Hepatocyte (in vitro differentiated cells): ENCODE measurements around the gene NCOR1. TPM values are rescaled to one million over a fixed set of nuclear protein-coding genes. Genes with fewer than 3 reads are reported as not detected.

Source experiments
- DNase-seq: peaks from one replicate; pipeline ENCODE4 v3.0.0-alpha.2; 2016; ENCODE audit warnings: low spot score
- H2AFZ ChIP-seq: fragments of 200-600 bp; sonication (generic); 2 replicates; pipeline ENCODE4 v1.6.0; 2016; ENCODE audit warnings: antibody characterized with exemption, mild to moderate bottlenecking
- H3K27ac ChIP-seq: fragments of 200-600 bp; sonication (generic); 2 replicates; pipeline ENCODE4 v1.5.1; 2016; ENCODE audit warnings: mild to moderate bottlenecking
- H3K27me3 ChIP-seq: fragments of 200-600 bp; sonication (generic); 2 replicates; pipeline ENCODE4 v1.6.1; 2016
- H3K36me3 ChIP-seq: fragments of 200-600 bp; sonication (generic); replicated peaks from 2 replicates; pipeline ENCODE4 v1.5.1; 2016; ENCODE audit warnings: low read depth; ENCODE audit not compliant: insufficient read depth
- H3K4me1 ChIP-seq: fragments of 200-600 bp; sonication (generic); 2 replicates; pipeline ENCODE4 v1.5.1; 2016; ENCODE audit warnings: mild to moderate bottlenecking, moderate library complexity; ENCODE audit not compliant: insufficient read depth
- H3K4me2 ChIP-seq: fragments of 200-600 bp; sonication (generic); 2 replicates; pipeline ENCODE4 v1.6.0; 2016
- H3K4me3 ChIP-seq: fragments of 200-600 bp; sonication (generic); 2 replicates; pipeline ENCODE4 v1.5.1; 2016; ENCODE audit warnings: mild to moderate bottlenecking
- H3K79me2 ChIP-seq: fragments of 200-600 bp; sonication (generic); 2 replicates; pipeline ENCODE4 v1.6.0; 2017; ENCODE audit warnings: mild to moderate bottlenecking
- H3K9me2 ChIP-seq: fragments of 200-600 bp; sonication (generic); replicated peaks from 2 replicates; pipeline ENCODE4 v1.6.0; 2017; ENCODE audit warnings: mild to moderate bottlenecking; ENCODE audit not compliant: insufficient read depth
- H3K9me3 ChIP-seq: fragments of 200-600 bp; sonication (generic); 2 replicates; pipeline ENCODE4 v1.5.1; 2016; ENCODE audit warnings: low read depth, mild to moderate bottlenecking
- H4K20me1 ChIP-seq: fragments of 200-600 bp; sonication (generic); 2 replicates; pipeline ENCODE4 v1.6.0; 2016; ENCODE audit warnings: mild to moderate bottlenecking; ENCODE audit not compliant: insufficient read depth, poor library complexity, severe bottlenecking
- CTCF ChIP-seq: fragments of 200-600 bp; sonication (generic); IDR thresholded peaks from 2 replicates; pipeline ENCODE4 v1.5.1; 2016; ENCODE audit warnings: antibody characterized with exemption, mild to moderate bottlenecking; ENCODE audit not compliant: poor library complexity
- EZH2 ChIP-seq: fragments of 200-600 bp; sonication (generic); IDR thresholded peaks from 2 replicates; pipeline ENCODE4 v1.6.1; 2016; ENCODE audit warnings: antibody characterized with exemption, mild to moderate bottlenecking, borderline replicate concordance
- EZH2phosphoT487 ChIP-seq: fragments of 200-600 bp; sonication (generic); IDR thresholded peaks from one replicate; pipeline ENCODE4 v1.6.1; 2018; ENCODE audit warnings: antibody characterized with exemption, mild to moderate bottlenecking, low read depth, moderate library complexity; ENCODE audit not compliant: unreplicated experiment, severe bottlenecking
- WGBS: methylation state at CpG from one replicate; pipeline ENCODE4 v1.1.6; 2016; ENCODE audit warnings: low lambda C conversion rate; ENCODE audit errors: missing lambda C conversion rate; 5-methylcytosine and 5-hydroxymethylcytosine counted together
- polyA plus RNA-seq: library from polyadenylated mRNA; unstranded; fragments of >200 nt; fragmentation: Nextera tagmentation; extraction: Ambion mirVana; gene quantifications from 2 replicates; pipeline ENCODE4 v1.2.1, GENCODE V29; 2016
- total RNA-seq: library from RNA; depleted of rRNA; stranded (reverse); fragments of >200 nt; gene quantifications from 2 replicates; pipeline ENCODE4 v1.2.3, GENCODE V29; 2014

Gene NCOR1
- total and polyA plus RNA-seq, 2 experiments from 2014 or later, result 73.7 to 117 TPM

- Histone ChIP-seq H3K4me2 (no peak overlapping the region), H2AFZ (no peak overlapping the region), H3K27ac (no peak overlapping the region), H3K9me2 (no peaks in the 10 kb centered on the region), H3K27me3 (no peaks in the 10 kb centered on the region), H3K36me3 (no peaks in the 10 kb centered on the region), H3K4me3 (no peak overlapping the region), H4K20me1 (no peaks in the 10 kb centered on the region), H3K4me1 (peaks cover 37% of the 10 kb centered on the region), H3K79me2 (peaks cover 22% of the 10 kb centered on the region), H3K9me3 (no peaks in the 10 kb centered on the region)
- no peak for TF ChIP-seq EZH2phosphoT487
- TF ChIP-seq EZH2, result no peak
- TF ChIP-seq CTCF, result no peak
- WGBS, result 100% methylated on average over 1 of the region's 1 CpG
- DNase-seq, result no peak
Measured at GRCh38 chr17:16251556-16251955, 36.2 kb upstream of the NCOR1 start.

GRCh38 chr17:16251043-16251442 lies 35.7 kb upstream of the NCOR1 start:
- Histone ChIP-seq H4K20me1 (no peaks in the 10 kb centered on the region), H3K27ac (peak overlapping the region; percentile 66), H3K4me3 (no peak overlapping the region), H3K9me2 (no peaks in the 10 kb centered on the region), H3K4me2 (no peak overlapping the region), H3K4me1 (peaks cover 32% of the 10 kb centered on the region), H3K36me3 (no peaks in the 10 kb centered on the region), H3K79me2 (peaks cover 19% of the 10 kb centered on the region), H2AFZ (no peak overlapping the region), H3K9me3 (no peaks in the 10 kb centered on the region), H3K27me3 (no peaks in the 10 kb centered on the region)
- TF ChIP-seq EZH2phosphoT487, result no peak
- 93% methylated on average over 6 of the region's 6 CpGs for WGBS
- DNase-seq, result no peak

GRCh38 chr17:16250635-16251034 lies 35.3 kb upstream of the NCOR1 start:
- H3K36me3 ChIP-seq, result no peaks in the 10 kb centered on the region
- peak; percentile 32 for DNase-seq
- TF ChIP-seq CTCF, result no peak
- no peak for TF ChIP-seq EZH2
- TF ChIP-seq EZH2phosphoT487, result no peak
- H3K9me3 ChIP-seq, result no peaks in the 10 kb centered on the region
- H3K4me1 ChIP-seq, result peaks cover 28% of the 10 kb centered on the region
- no peaks in the 10 kb centered on the region for H3K27me3 ChIP-seq
- no peak overlapping the region for H3K4me3 ChIP-seq
- peaks cover 19% of the 10 kb centered on the region for H3K79me2 ChIP-seq
- H3K9me2 ChIP-seq, result no peaks in the 10 kb centered on the region
- H3K27ac ChIP-seq, result peak overlapping the region; percentile 66
- no peak overlapping the region for H2AFZ ChIP-seq
- no peaks in the 10 kb centered on the region for H4K20me1 ChIP-seq
- WGBS, result 96% methylated on average over 1 of the region's 1 CpG
- H3K4me2 ChIP-seq, result no peak overlapping the region

GRCh38 chr17:16247586-16247984 lies 32.3 kb upstream of the NCOR1 start:
- Histone ChIP-seq H2AFZ (no peak overlapping the region), H3K9me2 (no peaks in the 10 kb centered on the region), H3K9me3 (no peaks in the 10 kb centered on the region), H3K4me1 (peaks cover 20% of the 10 kb centered on the region), H3K27ac (peak overlapping the region; percentile 89), H3K79me2 (peaks cover 19% of the 10 kb centered on the region), H3K4me3 (no peak overlapping the region), H3K4me2 (peak overlapping the region; percentile 64), H4K20me1 (no peaks in the 10 kb centered on the region), H3K36me3 (no peaks in the 10 kb centered on the region), H3K27me3 (no peaks in the 10 kb centered on the region)
- TF ChIP-seq EZH2phosphoT487 (no peak), CTCF (no peak), EZH2 (no peak)
- DNase-seq, result peak; percentile 11
- WGBS, result 75% methylated on average over 7 of the region's 7 CpGs
